HUES48 (cell line): ENCODE data around the gene SCGB1C1.
"Not testable (repeated sequence)": the region's sequence is repeated elsewhere in the genome, so short reads cannot be mapped to it uniquely, and the experiment has no call there.

Experiments used
- H3K27ac ChIP-seq: one replicate; pipeline ENCODE4 v1.7.0; 2013; ENCODE audit warnings: low read depth, low read length, inconsistent platforms
- H3K27me3 ChIP-seq: 2 replicates; pipeline ENCODE4 v1.6.1; 2013; ENCODE audit warnings: mild to moderate bottlenecking, low read length; ENCODE audit not compliant: control insufficient read depth, insufficient read depth
- H3K36me3 ChIP-seq: 2 replicates; pipeline ENCODE4 v1.6.1; 2013; ENCODE audit warnings: low read length; ENCODE audit not compliant: control insufficient read depth, insufficient read depth
- H3K4me1 ChIP-seq: 2 replicates; pipeline ENCODE4 v1.6.1; 2013; ENCODE audit warnings: mild to moderate bottlenecking, low read length; ENCODE audit not compliant: control insufficient read depth, insufficient read depth
- H3K4me3 ChIP-seq: 2 replicates; pipeline ENCODE4 v1.5.1; 2013; ENCODE audit warnings: mild to moderate bottlenecking, low read depth, low read length
- H3K9ac ChIP-seq: 2 replicates; pipeline ENCODE4 v1.6.1; 2013; ENCODE audit warnings: mild to moderate bottlenecking, low read depth, low read length, moderate library complexity
- H3K9me3 ChIP-seq: 2 replicates; pipeline ENCODE4 v1.6.1; 2013; ENCODE audit warnings: low read length; ENCODE audit not compliant: control insufficient read depth, insufficient read depth

Gene SCGB1C1

DNA sequence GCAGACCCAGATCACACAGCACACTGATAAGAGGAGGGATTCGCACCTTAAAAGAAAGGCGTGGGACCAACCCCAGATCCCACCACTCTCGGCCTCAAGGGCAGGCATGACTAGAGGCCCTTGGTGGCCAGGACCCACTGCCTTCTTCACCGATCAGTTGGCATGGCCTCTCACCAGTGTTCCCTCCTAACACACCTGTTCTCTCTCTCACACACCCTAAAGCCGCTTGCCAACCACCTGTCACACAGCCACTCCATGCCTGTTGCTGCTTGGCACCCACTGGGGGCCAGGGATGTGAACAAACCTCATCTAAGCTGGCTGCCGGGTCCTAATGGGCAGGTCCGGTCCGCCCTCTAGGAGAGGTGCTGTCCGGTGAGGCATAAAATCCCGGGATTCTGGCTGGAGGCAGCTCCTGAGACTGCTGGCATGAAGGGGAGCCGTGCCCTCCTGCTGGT is at the start of gene SCGB1C1:
TSS of gene SCGB1C1 (plus strand) at position 405 of the 455 bp plus-strand sequence. CDS start at position 427, 22 bp downstream.
- H3K9me3 ChIP-seq, H3K9ac ChIP-seq, H3K4me1 ChIP-seq, H3K4me3 ChIP-seq, H3K27ac ChIP-seq, H3K36me3 ChIP-seq, H3K27me3 ChIP-seq: not testable (repeated sequence)

DNA sequence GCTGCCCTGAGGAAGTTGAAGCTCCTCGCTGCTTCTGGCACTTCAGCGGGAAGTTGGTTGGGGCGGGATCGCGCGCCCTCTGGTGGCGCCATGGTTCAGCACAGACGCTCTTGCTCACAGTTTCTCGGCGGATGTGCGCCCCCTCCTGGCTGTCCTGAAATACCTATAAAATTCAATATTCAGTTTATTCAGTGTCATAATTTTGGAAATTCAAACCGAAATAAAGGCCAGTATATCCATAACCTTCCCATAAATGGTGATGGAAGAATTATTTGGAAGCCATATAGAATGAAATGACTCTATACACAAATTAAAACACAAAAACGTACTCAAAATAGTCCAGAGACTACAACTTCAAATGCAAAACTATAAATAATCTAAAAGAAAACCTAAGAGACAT is 12.6 kb upstream of the SCGB1C1 start:
- H3K4me3 ChIP-seq, H3K36me3 ChIP-seq, H3K9ac ChIP-seq, H3K9me3 ChIP-seq, H3K27ac ChIP-seq, H3K27me3 ChIP-seq, H3K4me1 ChIP-seq: not testable (repeated sequence)

DNA sequence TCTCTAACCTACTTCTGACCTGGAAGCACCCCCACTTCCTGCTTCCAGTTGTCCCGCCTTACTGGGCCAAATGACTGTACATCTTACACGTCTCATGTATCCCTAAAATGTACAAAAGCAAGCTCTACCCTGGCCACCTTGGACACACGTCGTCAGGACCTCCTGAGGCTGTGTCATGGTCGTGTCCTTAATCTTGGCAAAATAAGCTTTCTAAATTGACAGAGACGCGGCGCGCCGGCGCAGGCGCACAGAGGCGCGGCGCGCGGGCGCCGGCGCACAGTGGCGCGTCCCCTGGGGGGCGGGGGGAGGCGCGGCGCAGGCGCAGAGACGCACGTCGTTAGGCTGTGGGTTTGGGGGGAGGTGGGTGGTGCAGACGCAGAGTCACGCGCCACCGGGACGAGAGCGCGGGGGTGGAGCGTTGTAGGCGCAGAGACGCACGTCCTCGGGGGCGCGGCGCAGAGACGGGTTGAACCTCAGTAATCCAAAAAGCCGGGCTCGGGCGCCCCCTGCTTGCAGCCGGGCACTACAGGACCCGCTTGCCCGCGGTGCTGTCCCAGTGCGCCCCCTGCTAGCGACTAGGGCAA is 3.6 kb upstream of the SCGB1C1 start:
- not testable (repeated sequence) for H3K9me3 ChIP-seq, H3K4me3 ChIP-seq, H3K36me3 ChIP-seq, H3K4me1 ChIP-seq, H3K27me3 ChIP-seq, H3K9ac ChIP-seq, H3K27ac ChIP-seq

DNA sequence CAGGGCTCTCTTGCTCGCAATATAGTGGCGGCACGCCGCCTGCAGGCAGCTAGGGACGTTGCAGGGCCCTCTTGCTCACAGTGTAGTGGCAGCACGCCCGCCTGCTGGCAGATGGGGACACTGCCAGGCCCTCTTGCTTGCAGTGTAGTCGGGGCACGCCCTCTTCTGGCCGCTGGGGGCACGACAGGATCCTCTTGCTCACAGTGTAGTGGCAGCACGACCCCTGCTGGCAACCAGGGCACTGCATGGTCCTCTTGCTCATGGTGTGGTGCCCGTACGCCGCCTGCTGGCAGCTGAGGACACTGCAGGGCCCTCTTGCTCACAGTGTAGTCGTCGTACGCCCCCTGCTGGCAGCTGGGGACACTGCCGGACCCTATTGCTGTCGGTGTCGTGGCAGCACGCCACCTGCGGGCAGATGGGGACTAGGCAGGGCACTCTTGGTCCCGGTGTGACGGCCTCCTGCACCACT is 3.0 kb upstream of the SCGB1C1 start:
- H3K4me3 ChIP-seq, H3K9me3 ChIP-seq, H3K9ac ChIP-seq, H3K27ac ChIP-seq, H3K27me3 ChIP-seq, H3K4me1 ChIP-seq, H3K36me3 ChIP-seq: not testable (repeated sequence)

DNA sequence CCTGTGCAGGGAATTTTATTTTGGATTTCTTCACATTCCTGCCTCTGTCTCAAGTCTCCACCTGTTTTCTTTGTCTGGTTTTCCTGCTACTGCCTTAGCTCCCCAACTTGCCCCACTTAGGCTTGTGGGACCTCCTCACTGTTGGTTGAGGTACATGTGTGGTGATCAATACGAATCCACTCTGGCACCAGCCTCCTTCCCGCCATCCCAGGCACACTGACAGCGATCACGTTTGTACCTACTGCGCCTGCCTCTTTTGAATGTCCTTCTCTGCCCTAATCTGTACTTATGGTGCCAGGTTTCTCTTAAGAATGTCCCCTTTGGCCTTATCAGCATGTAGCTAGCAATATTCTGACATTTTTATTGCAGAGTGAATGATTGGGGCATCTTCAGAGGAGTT is 2.3 kb upstream of the SCGB1C1 start:
- not testable (repeated sequence) for H3K9ac ChIP-seq, H3K9me3 ChIP-seq, H3K27me3 ChIP-seq, H3K27ac ChIP-seq, H3K36me3 ChIP-seq, H3K4me1 ChIP-seq, H3K4me3 ChIP-seq

DNA sequence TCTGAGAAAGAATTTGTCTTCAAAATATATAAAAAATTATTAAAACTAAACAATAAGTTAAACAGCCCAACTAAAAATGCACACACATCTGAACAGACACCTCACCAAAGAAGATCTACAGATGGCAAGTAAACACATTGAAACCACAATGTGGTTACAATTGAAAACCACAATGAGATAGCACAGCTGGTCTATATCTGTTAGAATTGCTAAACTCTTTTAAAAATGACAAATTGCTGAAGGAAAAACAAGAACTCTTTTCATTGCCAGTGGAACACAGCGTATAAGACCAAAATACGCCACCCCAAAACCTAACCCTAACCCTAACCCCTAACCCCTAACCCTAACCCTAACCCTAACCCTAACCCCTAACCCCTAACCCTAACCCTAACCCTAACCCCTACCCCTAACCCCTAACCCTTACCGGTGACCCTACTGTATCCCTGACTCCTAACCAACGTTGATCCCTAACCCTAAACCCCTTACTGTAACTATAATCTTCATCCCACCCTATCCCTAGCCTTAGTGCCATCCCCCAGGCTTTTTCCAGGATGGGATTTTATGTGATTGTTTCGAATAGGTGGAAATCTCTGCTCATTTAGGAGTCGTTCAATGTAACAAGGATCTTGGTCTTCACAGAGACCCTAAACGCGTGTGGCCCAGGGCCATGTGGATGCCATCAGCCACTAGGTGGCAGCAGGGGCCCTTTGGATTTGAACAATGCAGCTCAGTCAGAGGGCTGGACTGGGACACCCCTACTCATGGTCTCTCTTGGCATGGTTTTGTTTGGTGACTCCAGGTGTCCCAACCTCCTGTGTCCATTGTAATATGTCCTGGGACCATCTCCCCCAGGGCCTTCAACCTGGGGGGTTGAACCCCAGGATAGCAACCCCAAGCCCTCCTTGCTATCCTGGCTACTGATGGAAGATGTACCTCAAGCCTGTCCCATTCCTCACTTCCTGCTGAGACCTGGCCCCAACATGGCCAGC is 1.1 kb upstream of the SCGB1C1 start:
- not testable (repeated sequence) for H3K4me3 ChIP-seq, H3K36me3 ChIP-seq, H3K27me3 ChIP-seq, H3K9ac ChIP-seq, H3K9me3 ChIP-seq, H3K4me1 ChIP-seq, H3K27ac ChIP-seq

DNA sequence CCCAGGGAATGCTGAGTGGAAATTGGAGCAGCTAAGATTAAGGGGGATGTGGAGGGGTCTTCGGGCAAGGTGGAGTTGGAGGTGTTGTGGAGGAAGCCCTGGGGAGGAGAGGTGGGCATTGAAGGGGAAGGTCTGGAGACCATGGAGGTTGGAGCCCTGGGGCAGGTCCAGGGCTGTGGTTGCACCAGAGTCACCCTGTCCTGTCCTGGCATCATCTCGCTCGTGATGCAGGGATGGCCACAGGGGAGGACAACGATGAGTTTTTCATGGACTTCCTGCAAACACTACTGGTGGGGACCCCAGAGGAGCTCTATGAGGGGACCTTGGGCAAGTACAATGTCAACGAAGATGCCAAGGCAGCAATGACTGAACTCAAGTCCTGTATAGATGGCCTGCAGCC is 603 bp downstream of the SCGB1C1 start:
- not testable (repeated sequence) for H3K36me3 ChIP-seq, H3K4me1 ChIP-seq, H3K27ac ChIP-seq, H3K9me3 ChIP-seq, H3K4me3 ChIP-seq, H3K27me3 ChIP-seq, H3K9ac ChIP-seq

DNA sequence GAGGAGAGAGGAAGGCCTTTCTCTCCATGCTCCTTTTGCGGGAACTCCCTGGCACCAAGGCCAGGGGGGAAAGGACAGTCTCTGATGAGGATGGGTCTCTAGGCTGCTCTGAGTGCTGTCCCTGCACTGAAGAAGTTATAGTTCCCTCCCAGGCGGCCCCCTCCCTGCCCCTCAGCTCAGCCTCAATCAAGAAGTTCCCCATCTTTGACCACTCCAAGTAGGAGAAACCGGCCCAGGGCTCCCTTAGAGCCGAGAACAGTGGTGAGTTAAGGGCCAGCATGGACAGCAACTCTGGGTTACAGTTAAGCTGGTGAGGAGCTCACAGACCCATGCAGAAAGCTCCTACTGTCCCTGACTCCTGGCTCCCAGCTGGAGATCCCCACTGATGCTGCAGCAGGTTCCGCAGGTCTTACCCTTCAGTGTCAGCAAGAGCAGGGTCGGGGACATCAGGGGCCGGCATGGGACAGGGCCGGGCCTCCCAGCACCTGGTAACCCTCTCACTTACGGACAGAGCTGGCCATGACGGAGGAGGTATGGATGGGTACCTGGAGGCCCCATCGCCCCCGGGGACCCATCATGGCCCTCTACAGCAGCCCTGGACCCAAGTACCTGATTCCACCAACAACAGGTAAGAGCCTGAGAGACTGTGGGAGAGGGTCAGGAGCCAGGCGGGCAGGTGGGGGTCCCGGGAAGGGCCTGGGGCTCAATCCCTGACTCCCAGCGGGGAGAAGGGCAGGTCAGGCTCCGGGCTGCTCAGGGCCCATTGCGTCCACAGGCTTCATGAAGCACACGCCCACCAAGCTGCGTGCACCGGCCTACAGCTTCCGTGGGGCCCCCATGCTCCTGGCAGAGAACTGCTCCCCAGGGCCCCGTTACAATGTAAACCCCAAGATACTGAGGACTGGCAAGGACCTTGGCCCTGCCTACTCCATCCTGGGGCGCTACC is 4.2 kb downstream of the SCGB1C1 start:
- H3K27ac ChIP-seq: no peak overlapping the region

DNA sequence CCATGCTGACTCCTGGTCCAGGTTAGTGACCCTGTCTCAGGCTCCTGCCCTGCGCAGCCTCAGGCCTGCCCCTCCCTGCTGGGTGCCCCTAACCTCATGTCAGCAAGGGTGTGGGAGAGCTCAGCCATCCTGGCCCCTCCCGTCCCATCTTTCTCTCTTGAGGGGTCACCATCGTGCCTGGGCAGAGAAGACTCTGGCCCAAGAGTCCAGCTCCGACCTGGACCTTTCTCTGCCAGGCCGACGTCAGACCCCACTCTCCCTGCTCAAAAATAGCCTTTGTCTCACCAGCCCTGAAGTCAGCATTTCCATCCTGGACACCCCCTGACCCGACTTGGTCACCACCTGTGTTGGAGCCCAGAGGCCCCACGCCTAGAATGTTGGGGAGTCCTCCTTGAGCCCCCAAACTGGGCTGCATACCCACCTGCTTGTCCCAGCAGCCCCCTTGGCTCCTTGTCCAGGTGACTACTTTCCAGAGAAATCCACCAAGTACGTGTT is 4.9 kb downstream of the SCGB1C1 start:
- Histone ChIP-seq H3K27ac (no peak overlapping the region), H3K4me3 (no peak overlapping the region), H3K36me3 (no peaks in the 10 kb centered on the region), H3K4me1 (no peaks in the 10 kb centered on the region), H3K27me3 (no peaks in the 10 kb centered on the region), H3K9ac (no peak overlapping the region), H3K9me3 (no peaks in the 10 kb centered on the region; the same call in 1 of the 2 replicates)

More for the DNA sequence above, 4.2 kb downstream of the SCGB1C1 start:
- no peak overlapping the region for H3K4me3 ChIP-seq
- no peaks in the 10 kb centered on the region; the same call in 1 of the 2 replicates for H3K9me3 ChIP-seq
- H3K36me3 ChIP-seq: no peaks in the 10 kb centered on the region
- H3K27me3 ChIP-seq: no peaks in the 10 kb centered on the region
- H3K9ac ChIP-seq: no peak overlapping the region
- H3K4me1 ChIP-seq: no peaks in the 10 kb centered on the region

DNA sequence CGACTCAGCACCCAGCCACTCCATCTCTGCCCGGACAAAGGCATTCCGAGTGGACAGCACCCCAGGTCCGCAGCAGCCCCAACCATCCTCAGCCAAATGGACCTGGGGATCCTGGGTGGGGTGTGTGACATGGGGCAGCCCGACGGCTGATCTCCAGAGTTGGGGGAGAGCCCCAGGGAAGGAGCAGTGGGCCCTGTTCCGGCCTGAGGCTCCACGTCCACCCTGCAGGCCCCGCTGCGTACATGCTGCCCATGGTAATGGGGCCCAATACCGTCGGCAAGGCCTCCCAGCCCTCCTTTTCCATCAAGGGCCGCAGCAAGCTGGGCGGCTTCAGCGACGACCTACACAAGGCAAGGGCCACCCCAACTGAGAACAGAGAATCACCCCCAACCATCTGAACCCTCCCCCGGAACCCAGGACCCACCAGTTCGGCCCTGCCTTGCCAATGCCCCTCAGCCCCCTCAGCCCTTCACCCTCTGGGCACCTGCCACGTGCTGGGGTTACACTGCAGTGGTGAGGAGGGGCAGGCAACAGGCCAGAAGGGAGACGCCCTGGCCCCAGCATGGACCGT is 5.4 kb downstream of the SCGB1C1 start:
- no peaks in the 10 kb centered on the region for H3K36me3 ChIP-seq
- no peak overlapping the region for H3K9ac ChIP-seq
- no peaks in the 10 kb centered on the region for H3K4me1 ChIP-seq
- H3K4me3 ChIP-seq: no peak overlapping the region
- no peaks in the 10 kb centered on the region for H3K27me3 ChIP-seq
- H3K27ac ChIP-seq: no peak overlapping the region
- H3K9me3 ChIP-seq: no peaks in the 10 kb centered on the region; the same call in 1 of the 2 replicates
